ENCODE results near the gene SPATA31D3. TPM values are rescaled to one million over a fixed set of nuclear protein-coding genes. Genes with fewer than 3 reads are reported as not detected.

SPATA31D3 gene
- total RNA-seq, 1 donor from 2014 or later, result not detected

- Mint-ChIP-seq H3K27me3 (ENCODE audit: unreplicated experiment) (peaks cover 15% of the 10 kb centered on the region), H3K9me3 (ENCODE audit: unreplicated experiment) (peaks cover 22% of the 10 kb centered on the region), H3K4me1 (ENCODE audit: unreplicated experiment) (no peaks in the 10 kb centered on the region), H3K36me3 (ENCODE audit: unreplicated experiment) (peaks cover 4% of the 10 kb centered on the region), H3K4me3 (ENCODE audit: unreplicated experiment) (no peak overlapping the region), H3K27ac (ENCODE audit: unreplicated experiment) (no peak overlapping the region)
- TF ChIP-seq CTCF (IDR thresholded peaks at IDR 0.05), result no peak
- no peak for DNase-seq (ENCODE audit: extremely low spot score, unreplicated experiment)
Measured at GRCh38 chr9:81953096-81953495, 9.8 kb downstream of the SPATA31D3 start.

DNA sequence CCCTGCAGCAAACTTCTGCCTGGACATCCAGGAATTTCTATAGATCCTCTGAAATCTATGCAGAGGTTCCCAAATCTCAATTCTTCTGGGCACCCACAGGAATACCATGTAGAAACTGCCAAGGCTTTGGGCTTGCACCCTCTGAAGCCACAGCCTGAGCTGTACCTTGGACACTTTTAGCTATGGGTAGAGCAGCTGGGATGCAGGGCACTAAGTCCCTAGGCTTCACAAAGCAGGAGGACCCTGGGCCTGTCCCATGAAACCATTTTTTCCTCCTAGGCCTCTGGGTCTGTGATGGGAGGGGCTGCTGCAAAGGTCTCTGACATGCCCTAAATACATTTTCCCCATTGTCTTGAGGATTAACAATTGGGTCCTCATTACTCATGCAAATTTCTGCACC lies 12.3 kb downstream of the SPATA31D3 start:
- Mint-ChIP-seq H3K9me3 (ENCODE audit: unreplicated experiment) (peaks cover 22% of the 10 kb centered on the region), H3K4me3 (ENCODE audit: unreplicated experiment) (no peak overlapping the region), H3K36me3 (ENCODE audit: unreplicated experiment) (peaks cover 4% of the 10 kb centered on the region), H3K4me1 (ENCODE audit: unreplicated experiment) (no peaks in the 10 kb centered on the region), H3K27me3 (ENCODE audit: unreplicated experiment) (no peaks in the 10 kb centered on the region), H3K27ac (ENCODE audit: unreplicated experiment) (no peak overlapping the region)
- no peak for TF ChIP-seq CTCF (IDR thresholded peaks at IDR 0.05)
- no peak for DNase-seq (ENCODE audit: extremely low spot score, unreplicated experiment)

DNA sequence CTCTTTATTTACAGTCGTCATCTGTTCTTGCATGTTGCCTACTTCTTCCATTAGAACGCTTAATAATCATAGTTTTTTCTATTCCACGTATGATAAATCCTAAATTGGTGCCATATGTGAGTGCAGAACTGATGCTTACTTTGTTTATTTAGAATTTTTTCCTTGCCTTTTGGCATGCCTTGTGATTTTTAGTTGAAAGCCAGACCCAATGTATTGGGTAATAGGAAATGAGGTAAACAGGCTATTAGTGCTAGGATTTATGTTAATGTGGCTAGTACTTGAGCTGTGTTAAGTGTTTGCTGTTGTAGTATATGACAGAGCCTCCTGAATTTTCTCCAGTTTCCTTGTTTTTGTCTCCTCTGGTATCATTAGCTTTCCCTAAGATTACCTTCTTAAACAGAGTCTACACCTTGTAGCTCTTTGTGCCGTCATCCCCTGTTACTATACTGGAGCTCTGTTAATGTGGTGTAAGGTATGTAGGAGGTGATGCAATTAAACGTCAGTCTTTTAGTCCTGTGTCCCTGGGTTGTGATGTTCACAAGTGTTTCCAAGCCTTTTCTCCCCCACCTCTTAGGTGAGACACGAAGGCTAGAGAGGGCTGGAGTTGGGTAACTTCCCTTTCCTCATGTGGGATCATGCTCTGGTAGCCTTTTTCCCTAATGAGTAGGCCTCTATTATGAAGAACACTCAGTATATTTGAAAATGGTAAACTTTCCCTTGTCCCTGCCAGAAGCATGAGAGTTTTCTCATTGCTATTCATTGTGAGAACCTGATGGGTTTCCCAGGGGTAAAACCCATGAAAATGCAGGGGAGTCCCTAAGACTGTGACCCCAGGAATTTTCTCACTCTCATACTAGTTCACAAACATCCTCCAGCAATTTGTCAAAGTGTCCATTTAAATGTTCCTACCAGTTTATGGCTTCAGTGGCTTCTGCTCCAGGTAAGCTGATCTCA lies 21.2 kb downstream of the SPATA31D3 start:
- Mint-ChIP-seq H3K27me3 (ENCODE audit: unreplicated experiment) (no peaks in the 10 kb centered on the region), H3K9me3 (ENCODE audit: unreplicated experiment) (peaks cover 3% of the 10 kb centered on the region), H3K36me3 (ENCODE audit: unreplicated experiment) (no peaks in the 10 kb centered on the region), H3K4me1 (ENCODE audit: unreplicated experiment) (no peaks in the 10 kb centered on the region), H3K27ac (ENCODE audit: unreplicated experiment) (no peak overlapping the region), H3K4me3 (ENCODE audit: unreplicated experiment) (no peak overlapping the region)
- no peak for DNase-seq (ENCODE audit: extremely low spot score, unreplicated experiment)
- no peak for TF ChIP-seq CTCF (IDR thresholded peaks at IDR 0.05)

DNA sequence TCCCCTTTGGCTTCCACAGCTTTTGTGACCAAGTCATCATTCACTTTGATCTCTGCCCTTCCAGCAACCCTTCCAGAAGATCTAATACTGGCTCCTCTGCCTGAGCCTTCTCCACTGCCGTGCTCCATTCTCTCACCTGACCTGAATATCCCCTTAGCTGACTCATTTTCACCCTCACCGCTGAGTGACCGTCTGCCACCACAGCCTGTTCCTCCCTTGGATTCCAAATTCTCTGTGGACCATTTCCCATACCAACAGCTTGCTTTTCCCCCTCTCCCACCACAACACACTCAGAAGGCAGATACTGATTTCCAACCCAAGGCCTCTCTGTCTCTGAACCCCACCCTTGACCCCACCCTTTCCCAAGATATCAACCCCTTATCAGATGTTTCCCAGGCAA lies 24.7 kb downstream of the SPATA31D3 start:
- H3K4me3 Mint-ChIP-seq (ENCODE audit: unreplicated experiment), result no peak overlapping the region
- H3K27ac Mint-ChIP-seq (ENCODE audit: unreplicated experiment), result no peak overlapping the region
- H3K9me3 Mint-ChIP-seq (ENCODE audit: unreplicated experiment), result peaks cover 3% of the 10 kb centered on the region

More for the DNA sequence above, 24.7 kb downstream of the SPATA31D3 start:
- Mint-ChIP-seq H3K4me1 (ENCODE audit: unreplicated experiment) (no peaks in the 10 kb centered on the region), H3K27me3 (ENCODE audit: unreplicated experiment) (no peaks in the 10 kb centered on the region), H3K36me3 (ENCODE audit: unreplicated experiment) (no peaks in the 10 kb centered on the region)
- no peak for DNase-seq (ENCODE audit: extremely low spot score, unreplicated experiment)
- TF ChIP-seq CTCF (IDR thresholded peaks at IDR 0.05), result no peak

All from osteocyte (in vitro differentiated cells).